Testis (tissue), 2 donors: ENCODE measurements around the gene MPC1.
"Not testable (repeated sequence)": the region's sequence is repeated elsewhere in the genome, so short reads cannot be mapped to it uniquely, and the experiment has no call there.

Experiments
- CTCF ChIP-seq, 3 experiments: fragments of 450-650 bp in 2 of 3; fragments of 200-600 bp in 1 of 3; sonication (generic) in 1 of 3; IDR thresholded peaks; one replicate each; pipeline ENCODE4 v1.5.1; 2016 to 2019; ENCODE audit warnings: antibody characterized with exemption in 3 of 3, mild to moderate bottlenecking in 2 of 3, moderate library complexity in 1 of 3
- POLR2A ChIP-seq: fragments of 450-650 bp; IDR thresholded peaks from one replicate; pipeline ENCODE4 v1.6.1; 2017; ENCODE audit warnings: antibody characterized with exemption, mild to moderate bottlenecking, moderate library complexity

- TF ChIP-seq CTCF (IDR thresholded peaks at IDR 0.05); POLR2A: not testable (repeated sequence)
Measured at GRCh38 chr6:166344921-166345320, 37.8 kb downstream of the MPC1 start.
